ENCODE results near the gene BOLL. TPM values are rescaled to one million over a fixed set of nuclear protein-coding genes. Genes with fewer than 3 reads are reported as not detected.
"Not testable (repeated sequence)": the region's sequence is repeated elsewhere in the genome, so short reads cannot be mapped to it uniquely, and the experiment has no call there.

Gene BOLL, protein sequence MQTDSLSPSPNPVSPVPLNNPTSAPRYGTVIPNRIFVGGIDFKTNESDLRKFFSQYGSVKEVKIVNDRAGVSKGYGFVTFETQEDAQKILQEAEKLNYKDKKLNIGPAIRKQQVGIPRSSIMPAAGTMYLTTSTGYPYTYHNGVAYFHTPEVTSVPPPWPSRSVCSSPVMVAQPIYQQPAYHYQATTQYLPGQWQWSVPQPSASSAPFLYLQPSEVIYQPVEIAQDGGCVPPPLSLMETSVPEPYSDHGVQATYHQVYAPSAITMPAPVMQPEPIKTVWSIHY
- total RNA-seq = not detected

DNA sequence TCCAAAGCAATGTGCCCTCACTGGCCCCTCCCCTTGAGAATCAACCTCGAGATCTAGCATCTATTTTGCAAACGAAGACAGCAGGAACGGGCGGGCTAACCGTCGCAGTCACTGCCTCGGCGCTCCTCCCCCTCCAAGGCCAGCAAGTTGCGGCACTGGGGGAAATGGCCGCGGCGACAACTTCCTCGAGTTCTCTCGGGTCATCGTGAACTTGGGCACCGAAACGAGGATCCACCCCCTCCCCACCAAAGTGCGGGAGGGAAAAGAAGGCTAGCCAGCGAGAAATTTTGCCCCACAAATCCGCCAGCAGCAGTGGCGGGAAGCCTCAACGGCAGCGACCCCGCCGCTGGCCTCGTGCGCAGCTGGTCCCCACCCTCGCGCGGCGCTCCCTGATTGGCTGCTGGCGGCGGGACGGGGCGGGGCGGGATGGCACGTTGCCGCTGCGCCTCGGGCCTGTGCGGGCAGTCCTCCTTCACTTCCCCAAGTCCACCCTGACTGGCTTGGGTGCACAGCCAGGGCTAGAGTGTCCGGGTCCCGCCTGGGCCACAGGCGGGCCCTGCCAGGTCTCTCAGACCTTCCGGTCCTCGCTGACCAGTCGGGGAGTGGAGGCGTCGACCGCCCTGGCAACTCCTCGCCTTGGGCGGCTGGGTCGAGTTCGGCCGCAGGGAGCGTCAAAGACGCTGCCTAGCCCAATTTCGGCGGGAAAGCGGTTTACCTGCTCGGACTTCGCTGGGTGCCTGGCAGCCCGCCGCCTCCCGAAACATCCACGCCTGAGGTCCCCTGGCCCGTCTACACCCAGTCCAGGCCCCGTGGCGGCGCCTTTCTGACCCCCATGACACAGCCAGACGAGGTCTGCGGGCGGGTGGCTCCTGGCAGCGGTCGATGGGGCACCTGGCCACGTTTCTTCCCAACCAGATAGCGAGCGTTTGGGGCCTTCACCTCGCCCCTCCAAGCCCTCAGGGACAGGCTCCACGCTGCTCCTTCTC lies at the start of gene BOLL:
Gene BOLL, minus strand, starts transcription at position 364 of the 986 bp plus-strand sequence. CDS start 3,469 bp downstream, outside the sequence.
- ATAC-seq = no peak
- DNase-seq = no peak
- no peaks in the 10 kb centered on the region for H3K36me3 ChIP-seq (replicated peaks in 1 of 2; ENCODE audit: insufficient read depth in 1 of 2, low read depth in 2 of 2)

DNA sequence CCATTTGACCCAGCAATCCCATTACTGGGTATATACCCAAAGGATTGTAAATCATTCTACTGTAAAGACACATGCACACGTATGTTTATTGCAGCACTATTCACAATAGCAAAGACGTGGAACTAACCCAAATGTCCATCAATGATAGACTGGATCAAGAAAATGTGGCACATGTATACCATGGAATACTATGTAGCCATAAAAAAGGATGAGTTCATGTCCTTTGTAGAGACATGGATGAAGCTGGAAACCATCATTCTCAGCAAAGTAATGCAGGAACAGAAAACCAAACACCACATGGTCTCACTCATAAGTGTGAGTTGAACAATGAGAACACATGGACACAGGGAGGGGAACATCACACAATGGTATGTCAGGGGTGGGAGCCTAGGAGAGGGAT lies 49.7 kb upstream of the BOLL start:
- H3K36me3 ChIP-seq (replicated peaks in 1 of 2; ENCODE audit: insufficient read depth in 1 of 2, low read depth in 2 of 2); H3K4me3 ChIP-seq; H3K4me1 ChIP-seq; intact Hi-C loops (cut with DNase I); DNase-seq; H3K27me3 ChIP-seq; ATAC-seq; H3K27ac ChIP-seq; H3K9me3 ChIP-seq: not testable (repeated sequence)
- whole genome bisulfite sequencing, 2 donors = 73 to 78% methylated on average over 2 of the region's 2 CpGs

More for the DNA sequence above, at the start of gene BOLL:
- H3K27ac ChIP-seq = no peak within 1 kb of the TSS
- intact Hi-C loops (cut with DNase I) = no loop called here
- H3K4me1 ChIP-seq = peaks cover 10% of the 10 kb centered on the region
- no peaks in the 10 kb centered on the region for H3K9me3 ChIP-seq
- H3K4me3 ChIP-seq = peak within 1 kb of the TSS; percentile 28 to 30
- WGBS, 2 donors = 86 to 92% methylated on average over 49 to 80 of the region's 80 CpGs
- no peaks in the 10 kb centered on the region for H3K27me3 ChIP-seq
- TF ChIP-seq, protein P1, sequence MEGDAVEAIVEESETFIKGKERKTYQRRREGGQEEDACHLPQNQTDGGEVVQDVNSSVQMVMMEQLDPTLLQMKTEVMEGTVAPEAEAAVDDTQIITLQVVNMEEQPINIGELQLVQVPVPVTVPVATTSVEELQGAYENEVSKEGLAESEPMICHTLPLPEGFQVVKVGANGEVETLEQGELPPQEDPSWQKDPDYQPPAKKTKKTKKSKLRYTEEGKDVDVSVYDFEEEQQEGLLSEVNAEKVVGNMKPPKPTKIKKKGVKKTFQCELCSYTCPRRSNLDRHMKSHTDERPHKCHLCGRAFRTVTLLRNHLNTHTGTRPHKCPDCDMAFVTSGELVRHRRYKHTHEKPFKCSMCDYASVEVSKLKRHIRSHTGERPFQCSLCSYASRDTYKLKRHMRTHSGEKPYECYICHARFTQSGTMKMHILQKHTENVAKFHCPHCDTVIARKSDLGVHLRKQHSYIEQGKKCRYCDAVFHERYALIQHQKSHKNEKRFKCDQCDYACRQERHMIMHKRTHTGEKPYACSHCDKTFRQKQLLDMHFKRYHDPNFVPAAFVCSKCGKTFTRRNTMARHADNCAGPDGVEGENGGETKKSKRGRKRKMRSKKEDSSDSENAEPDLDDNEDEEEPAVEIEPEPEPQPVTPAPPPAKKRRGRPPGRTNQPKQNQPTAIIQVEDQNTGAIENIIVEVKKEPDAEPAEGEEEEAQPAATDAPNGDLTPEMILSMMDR (IDR thresholded peaks at IDR 0.05) = no peak
- TF ChIP-seq POLR2A (IDR thresholded peaks at IDR 0.05) = no peak

DNA sequence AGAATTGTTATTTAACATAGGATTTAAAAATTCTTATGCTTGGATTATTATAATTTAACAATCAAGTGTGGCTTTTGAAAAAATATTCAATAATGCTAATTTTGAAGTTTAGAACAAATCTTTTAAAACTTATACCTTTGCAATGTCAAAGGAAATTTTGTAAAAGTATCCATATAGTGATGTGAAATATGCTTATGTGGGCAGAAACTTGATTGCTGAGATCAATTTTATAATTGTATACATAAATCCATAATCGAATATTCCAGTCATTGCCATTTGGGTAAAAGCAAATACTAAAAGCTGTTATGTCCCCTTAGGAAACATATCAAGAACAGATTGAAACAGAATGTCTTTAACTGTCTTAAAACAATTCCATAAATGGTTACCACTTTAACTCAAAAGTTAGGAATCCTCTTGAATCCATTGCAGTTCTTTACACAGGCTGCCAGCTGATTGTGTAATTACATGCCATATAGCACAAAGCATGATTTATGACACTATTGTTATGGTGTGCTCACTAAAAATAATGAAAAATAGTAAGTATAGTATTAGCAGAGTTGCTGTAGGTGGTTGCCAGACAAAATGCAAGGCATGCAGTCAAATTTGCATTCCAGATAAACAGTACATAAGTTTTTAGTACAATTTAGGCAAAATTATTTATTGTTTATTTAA lies 43.5 kb upstream of the BOLL start:
- no peak overlapping the region for H3K4me3 ChIP-seq
- no peaks in the 10 kb centered on the region for H3K9me3 ChIP-seq
- 50 to 52% methylated on average over 1 of the region's 1 CpG for whole genome bisulfite sequencing, 2 donors
- ATAC-seq = no peak
- H3K36me3 ChIP-seq (replicated peaks in 1 of 2; ENCODE audit: insufficient read depth in 1 of 2, low read depth in 2 of 2) = no peaks in the 10 kb centered on the region
- H3K27ac ChIP-seq = no peak overlapping the region
- no peaks in the 10 kb centered on the region for H3K4me1 ChIP-seq
- no peaks in the 10 kb centered on the region for H3K27me3 ChIP-seq
- no peak for DNase-seq
- intact Hi-C loops (cut with DNase I) = no loop called here
- TF ChIP-seq, protein P1 (IDR thresholded peaks at IDR 0.05) = no peak
- no peak for TF ChIP-seq POLR2A (IDR thresholded peaks at IDR 0.05)

DNA sequence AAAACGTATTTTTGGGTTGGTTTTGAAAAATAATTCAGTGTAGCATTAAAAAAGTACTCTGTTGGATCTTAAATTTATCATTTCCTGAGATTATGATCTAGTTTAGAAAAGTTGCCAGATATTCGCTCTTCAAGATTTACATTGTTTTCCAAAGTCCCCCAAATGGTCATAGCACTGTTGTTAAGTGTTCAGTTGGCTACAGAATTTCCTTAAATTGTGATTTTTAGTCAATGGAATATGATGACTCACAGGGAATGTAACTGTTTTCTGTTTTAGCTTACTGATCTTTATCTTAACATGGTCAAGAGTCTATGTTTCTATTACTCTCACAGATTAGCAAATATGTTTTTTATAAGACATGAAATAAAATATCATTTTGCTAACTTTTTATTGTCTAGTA lies 42.5 kb upstream of the BOLL start:
- Histone ChIP-seq H3K27me3 (no peaks in the 10 kb centered on the region), H3K9me3 (no peaks in the 10 kb centered on the region), H3K4me1 (no peaks in the 10 kb centered on the region), H3K36me3 (replicated peaks in 1 of 2; ENCODE audit: insufficient read depth in 1 of 2, low read depth in 2 of 2) (no peaks in the 10 kb centered on the region), H3K27ac (no peak overlapping the region), H3K4me3 (no peak overlapping the region)
- intact Hi-C loops (cut with DNase I) = no loop called here
- ATAC-seq (no peak), DNase-seq (no peak)
- TF ChIP-seq, protein P1 (IDR thresholded peaks at IDR 0.05) = no peak
- TF ChIP-seq POLR2A (IDR thresholded peaks at IDR 0.05) = no peak
- WGBS, 2 donors = 58 to 63% methylated on average over 2 of the region's 2 CpGs

DNA sequence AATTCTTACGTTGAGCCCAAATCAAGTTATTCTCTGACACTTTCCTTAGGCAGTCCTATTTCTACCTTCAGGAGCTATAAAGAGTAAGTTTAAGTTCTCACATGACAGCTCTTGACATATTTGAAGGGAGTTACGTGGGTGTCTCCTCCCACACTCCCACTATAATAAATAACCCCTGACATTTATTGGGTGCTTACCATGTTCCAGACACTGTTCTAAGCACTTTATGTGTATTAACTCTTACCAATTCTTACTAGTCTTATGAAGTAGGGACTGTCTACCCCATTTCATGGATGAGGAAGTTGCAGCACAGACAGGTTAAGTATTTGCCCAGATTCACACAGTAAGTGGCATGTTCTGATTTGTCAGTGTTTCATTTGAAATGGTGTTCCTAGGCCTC lies 37.2 kb upstream of the BOLL start:
- Histone ChIP-seq H3K36me3 (replicated peaks in 1 of 2; ENCODE audit: insufficient read depth in 1 of 2, low read depth in 2 of 2) (no peaks in the 10 kb centered on the region), H3K9me3 (no peaks in the 10 kb centered on the region), H3K27ac (no peak overlapping the region), H3K4me3 (no peak overlapping the region), H3K27me3 (no peaks in the 10 kb centered on the region), H3K4me1 (no peaks in the 10 kb centered on the region)
- intact Hi-C loops (cut with DNase I) = no loop called here
- no peak for DNase-seq
- WGBS, 2 donors = 80 to 91% methylated on average over 2 of the region's 2 CpGs
- no peak for ATAC-seq
- TF ChIP-seq POLR2A (IDR thresholded peaks at IDR 0.05) = no peak
- TF ChIP-seq, protein P1 (IDR thresholded peaks at IDR 0.05) = no peak
